Nucleus accumbens (tissue), 56 donors: Measurements from ENCODE around the gene SDF4.

Experiments
- DNase-seq, 56 donors: peaks; one replicate each; lab custom pipeline; 2025; lab: John Stamatoyannopoulos, UW

Gene SDF4

GRCh38 chr1:1242461-1243265, 10.9 kb upstream of the SDF4 start:
- DNase-seq, result no peak

GRCh38 chr1:1241588-1242219, 9.9 kb upstream of the SDF4 start:
- no peak for DNase-seq

DNA sequence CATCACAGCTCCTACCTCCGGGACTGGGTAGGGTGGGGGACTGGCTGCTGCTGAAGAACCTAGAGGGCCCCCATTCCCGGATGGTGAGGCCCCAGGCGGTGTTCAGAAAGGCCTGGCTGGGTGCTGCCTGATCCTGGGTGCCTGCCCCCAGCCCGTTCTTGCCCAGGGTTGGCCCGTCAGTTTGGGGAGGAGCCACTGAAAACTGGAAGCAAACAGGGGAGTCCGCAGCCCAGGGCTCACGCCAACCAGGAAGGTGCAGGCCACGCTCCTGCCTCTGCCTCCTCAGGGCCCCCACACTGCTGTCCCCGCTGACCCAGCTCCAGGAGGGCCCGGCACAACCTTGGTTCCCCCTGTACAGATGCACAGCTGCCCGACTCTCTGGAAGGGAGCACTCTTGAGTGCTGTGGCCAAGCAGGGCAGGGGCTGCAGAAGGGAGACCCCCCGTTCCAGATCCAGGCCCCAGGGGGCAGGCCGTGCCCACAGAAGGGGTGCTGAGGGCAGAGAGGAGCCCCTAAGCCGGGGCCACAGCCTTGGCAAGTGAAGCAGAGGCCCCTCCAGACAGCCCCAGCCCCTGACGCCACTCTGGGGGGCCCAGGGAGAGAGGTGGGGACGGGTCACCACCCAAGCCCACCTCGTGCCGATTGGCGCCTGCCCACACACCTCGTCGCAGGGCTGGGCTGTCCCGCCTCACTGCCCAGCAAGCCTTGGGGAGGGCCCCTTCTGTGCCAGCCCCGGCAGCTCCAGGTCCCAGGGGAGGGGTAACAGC, 9.2 kb upstream of the SDF4 start:
- no peak for DNase-seq

DNA sequence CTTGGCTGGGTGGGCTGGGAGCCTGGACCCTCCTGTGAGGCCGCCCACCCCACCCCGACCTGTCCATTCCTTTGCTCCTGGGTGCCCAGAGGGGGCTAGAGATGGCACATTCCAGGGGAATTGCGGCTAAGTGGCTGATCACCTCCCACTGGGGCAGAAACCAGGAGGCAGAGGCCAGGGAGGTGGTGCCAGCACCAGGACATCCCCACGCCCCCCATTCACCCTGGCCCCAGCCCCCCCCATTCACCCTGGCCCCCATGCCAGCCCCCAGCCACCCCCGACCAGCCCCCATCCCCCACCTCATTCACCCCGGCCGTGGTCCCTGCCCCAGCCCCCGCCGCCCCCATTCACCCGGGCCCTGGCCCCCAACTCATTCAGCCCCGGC, 8.5 kb upstream of the SDF4 start:
- DNase-seq, result no peak

DNA sequence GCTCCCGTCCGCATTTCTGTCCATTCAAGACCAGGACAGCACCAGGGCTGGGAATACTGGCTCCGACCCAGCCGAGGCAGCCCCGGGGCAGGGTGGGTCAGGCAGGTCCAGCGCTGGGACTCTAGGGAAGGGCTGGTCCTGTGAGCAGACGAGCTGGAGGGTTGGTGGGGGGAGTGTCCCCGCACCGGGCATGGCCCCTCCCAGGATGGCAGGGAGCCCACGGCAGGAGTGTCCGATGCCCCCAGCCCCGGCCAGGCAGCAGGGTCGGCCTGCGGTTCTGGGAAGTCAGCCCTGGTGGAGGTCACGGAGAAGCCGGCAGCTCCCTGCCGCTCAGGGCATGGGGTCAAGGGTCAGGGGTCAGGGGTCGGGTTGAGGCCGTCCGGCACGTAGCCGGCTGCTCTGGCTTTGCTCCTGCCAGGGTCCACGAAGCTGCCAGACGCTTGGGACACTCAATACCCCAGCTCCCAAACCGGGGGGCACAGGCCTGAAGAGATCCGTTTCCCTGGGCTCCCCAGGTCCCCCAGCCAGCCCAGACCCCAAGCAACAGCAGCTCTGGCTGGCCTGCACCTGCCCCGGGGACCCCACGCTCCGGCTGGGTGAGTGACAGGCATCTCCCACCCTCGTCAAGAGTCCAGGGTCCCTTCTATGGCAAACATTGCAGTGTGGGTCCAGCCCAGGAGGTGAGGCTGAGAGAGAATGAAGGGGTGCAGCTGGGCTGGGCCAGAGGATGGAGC, 8.0 kb upstream of the SDF4 start:
- no peak for DNase-seq

DNA sequence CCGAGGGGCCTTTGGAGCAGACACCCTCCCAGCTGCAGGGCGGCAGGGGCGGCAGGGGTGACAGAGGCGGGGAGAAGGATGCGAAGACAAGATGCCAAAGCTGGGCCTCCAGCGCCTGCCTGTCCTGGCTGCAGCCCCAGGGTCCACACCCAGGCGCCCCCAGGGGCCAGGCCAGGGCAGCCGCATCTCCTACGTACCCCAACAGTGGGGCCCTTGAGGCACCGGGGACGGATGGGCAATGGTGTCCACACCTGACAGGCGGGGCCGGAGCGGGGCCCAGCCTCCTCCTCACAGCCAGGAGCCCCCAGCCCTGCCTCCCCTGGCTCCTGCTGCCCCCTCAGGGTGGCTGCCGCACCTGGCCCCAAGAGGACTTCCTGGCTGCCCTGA, 7.4 kb upstream of the SDF4 start:
- no peak for DNase-seq

DNA sequence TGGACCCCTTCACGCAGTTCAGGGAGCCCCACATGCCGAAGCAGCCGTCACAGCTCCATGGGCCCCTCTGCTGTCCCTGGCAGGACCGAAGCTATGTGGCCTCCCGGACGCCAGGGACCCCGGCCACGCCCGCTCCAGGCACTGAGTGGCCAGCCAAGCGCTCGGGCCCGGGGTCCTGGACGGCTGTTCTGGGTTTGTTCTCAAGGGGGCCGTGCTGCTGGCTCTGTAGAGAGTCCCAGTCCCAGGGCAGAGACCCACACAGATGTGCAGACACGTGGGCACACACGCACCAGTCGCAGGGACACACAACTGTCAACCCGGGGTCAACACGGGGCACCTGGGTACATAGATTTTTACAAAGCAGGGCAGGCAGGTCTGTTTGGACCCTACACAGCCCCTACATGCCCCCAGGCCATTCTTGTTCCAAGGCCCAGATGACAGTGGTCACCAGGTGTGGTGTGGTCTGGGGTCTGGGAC, 6.9 kb upstream of the SDF4 start:
- no peak for DNase-seq

DNA sequence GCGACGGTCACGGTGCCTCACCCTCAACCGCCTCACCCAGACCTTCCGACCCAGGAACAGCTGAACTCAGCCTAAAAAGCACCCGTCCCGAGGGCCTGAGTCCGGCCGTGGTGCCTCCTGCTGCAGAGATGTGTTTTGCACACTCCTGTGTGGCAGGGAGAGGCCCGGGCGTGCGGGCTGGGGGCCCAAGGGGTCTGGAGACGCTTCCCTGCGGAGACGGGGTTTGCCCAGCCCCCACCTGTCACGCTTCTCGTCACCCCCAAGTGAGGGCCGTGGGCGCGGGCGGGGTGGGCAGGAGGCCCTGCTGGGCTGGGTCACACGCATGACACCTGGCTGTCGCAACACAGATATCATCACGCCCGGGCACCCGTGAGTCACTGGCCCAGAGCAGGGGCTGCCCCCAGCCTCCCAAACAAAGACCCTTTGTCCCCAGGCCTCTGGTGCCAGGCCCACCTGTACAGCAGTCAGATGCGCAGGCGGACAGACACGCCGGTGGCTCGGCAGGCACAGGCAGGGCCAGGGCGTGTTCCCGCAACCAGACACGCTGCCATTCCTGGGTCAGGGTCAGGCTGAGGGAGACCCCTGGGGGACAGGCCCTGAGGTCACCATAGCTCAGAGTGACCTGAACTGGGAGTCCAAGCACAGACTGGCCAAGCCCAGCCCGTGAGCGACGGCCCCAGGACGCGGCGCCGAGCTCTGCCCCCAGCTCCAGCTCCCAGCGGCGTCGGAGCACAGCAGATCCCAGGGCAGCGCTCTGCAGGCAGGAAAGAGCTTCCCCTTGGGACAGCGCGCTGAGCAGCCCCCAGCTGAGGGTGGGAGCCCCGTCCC, 6.3 kb upstream of the SDF4 start:
- peak in 1 of 56 donors; percentile 23 for DNase-seq

DNA sequence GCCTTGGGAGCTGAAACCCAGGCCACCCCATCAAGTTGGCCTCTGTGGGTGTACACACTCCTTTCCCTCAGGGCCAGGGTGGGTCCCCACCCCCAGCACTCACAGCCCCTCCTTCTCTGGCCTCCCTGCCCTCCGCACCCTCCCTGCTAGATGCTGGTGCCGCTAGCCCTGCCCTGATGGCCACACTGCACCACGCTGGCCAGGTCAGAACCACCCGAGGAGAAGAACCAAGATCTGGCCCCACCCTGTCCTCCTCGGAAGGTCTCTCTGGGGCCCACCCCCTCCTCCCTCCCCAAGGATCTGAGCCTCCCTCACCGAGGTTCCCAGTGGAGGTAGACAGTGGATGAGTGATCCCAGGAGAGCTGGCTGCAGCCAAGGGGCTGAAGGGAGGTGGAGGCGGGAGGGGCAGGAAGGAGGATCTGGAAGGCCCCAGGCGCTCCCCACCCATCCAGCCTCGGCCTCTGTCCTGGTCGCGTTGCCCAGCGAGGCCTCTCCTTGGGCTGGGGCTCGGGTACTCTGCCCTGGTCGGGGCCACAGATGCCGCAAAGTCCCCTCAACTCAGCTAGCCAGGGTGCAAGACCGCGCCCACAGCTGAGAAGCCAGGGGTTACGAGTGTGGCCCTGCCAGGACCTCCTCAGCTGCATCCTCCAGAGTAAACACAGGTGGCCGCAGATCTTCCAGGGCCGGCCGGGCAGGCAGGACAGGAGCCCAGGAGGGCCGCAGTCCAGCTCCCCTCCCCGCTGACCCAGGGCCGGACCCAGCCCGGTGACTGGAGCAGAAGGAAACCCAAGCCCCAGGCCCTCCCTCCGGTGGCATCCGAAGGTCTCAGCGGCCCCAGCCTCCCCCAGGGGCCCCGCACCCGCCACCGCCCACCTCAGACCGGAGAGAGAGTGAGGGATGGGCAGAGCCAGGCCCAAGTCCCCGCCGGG, 5.4 kb upstream of the SDF4 start:
- no peak for DNase-seq

DNA sequence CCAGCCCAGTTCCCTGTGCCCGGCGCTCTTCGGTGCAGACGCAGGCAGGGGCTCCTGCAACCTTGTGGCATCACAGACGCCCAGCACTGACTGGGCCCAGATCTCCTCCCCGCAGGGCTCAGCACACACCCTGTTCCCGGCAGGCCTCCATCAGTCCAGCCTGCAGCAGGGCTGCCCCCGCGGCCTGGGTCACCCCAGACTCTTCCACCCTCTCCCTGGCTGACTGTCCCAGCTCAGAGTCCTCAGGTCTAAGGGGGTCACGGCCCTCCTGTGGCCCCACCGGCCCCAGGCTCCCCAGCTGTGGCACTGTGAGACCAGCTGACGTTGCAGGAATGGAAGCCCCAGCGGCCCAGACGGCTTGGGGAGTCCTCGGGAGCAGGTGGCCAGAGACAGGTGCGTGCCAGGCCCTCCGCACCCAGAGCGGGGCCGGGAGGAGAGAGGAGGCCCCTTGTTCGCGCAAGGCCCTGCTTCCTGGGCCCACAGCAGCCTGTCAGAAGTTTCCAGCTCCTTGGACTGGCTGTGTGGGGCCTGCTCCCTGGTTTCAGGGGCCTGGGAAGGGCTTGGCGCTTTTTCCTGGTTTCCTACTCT, 4.5 kb upstream of the SDF4 start:
- DNase-seq, result no peak

DNA sequence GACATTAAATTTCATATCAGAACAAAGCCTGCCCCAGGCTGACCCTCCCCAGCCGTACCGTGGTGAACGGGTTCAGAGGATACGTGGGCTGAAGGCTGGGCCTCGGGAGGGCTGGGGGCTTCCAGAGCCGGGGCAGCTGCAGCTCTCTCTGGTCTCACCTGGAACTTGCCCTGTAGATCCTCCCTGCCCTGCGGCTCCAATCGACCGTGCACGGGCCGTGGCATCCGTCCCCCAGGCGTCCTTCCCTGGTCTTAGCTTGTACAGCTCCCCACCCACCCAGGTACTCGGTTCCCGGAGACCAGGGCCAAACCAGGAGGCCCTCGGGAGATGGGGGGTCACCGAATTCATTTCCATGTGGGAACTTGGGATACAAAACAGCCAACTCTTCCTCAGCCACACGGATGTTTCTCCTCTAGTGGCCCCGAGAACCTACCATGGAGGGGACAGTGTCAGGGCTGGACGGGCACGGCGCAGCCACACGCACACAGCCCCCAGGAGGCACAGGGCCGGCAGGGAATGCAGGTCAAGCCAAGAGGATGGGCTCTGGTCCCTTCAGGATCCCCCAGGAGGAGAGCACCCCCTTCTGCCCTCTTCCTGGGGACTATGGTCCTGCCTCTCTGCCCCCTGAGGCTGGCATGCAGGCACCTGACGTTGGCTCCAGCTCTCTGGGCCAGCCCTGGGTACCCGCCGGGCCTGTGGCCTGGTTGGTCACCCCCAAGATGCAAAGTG, 3.4 kb upstream of the SDF4 start:
- DNase-seq, result no peak

DNA sequence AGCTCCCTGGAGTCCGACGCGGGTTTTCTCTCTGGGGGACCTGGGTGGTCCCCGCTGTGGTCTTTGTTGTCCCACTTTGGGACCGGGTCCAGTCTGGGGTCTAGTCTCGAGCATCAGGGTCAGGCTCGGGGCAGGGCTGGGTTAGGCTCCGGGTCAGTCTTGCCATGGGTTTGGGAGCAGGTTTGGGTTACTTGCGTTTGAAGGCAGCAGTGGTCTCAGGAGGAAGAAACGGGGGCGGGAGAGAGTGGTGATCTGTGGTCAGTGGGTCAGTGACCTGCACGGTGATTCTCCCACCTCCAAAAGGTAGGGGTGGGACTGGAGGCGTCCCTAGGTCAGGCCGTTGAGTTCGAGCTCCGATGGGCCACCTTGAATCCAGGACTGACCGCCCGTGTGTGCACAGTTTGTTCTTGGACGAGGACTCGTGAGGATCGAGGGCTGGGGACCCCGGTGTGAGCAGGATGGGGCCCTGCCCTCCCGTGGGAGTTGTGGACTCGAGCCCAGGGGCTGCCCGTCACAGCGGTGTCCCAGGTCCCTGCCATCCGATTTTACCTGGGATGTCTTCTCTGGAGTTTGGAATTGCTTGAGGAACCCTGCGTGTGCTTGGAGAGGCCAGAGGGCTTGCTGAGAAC, 2.5 kb upstream of the SDF4 start:
- DNase-seq, result no peak

DNA sequence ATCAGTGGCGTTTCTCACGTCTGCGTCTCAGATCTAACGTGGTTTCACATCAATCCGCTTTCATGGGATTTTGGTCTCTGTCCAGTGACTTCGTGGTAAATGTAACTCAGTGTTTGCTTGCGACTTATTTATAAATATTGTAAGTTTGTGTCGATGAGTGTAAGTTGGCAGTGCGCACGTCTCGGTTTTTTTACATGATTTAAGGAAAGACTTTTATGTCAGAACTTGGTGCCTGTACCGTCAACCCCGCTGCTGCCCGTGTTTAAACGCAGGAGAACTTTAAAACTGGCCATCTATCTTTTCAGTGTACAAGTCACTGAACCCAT, 1.7 kb upstream of the SDF4 start:
- no peak for DNase-seq

DNA sequence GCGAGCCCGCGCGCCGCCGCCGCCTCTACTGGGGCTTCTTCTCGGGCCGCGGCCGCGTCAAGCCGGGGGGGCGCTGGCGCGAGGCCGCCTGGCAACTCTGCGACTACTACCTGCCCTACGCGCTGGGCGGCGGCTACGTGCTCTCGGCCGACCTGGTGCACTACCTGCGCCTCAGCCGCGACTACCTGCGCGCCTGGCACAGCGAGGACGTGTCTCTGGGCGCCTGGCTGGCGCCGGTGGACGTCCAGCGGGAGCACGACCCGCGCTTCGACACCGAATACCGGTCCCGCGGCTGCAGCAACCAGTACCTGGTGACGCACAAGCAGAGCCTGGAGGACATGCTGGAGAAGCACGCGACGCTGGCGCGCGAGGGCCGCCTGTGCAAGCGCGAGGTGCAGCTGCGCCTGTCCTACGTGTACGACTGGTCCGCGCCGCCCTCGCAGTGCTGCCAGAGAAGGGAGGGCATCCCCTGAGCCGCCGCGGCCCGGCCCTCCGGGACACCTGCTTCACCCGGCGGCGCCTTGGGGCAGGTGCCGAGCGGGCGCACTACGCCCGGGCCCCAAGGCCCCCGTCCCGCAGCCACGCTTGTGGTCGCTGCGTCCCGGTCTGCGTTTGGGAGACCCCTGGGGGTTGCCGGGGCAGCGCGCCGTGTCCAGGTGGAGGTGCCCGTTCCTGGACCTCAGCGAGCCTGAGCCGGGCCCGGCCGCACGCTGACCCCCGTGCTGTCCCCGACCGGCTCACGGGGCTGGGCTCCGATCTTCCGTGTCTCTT, 1.2 kb upstream of the SDF4 start:
- peak in 1 of 56 donors; percentile 47 for DNase-seq

GRCh38 chr1:1232208-1232795, 501 bp upstream of the SDF4 start, which contains the start of gene B3GALT6:
TSS of gene B3GALT6 (plus strand) at chr1:1232237. CDS start at chr1:1232279, 42 bp downstream.
- DNase-seq, result peak in 9 of 56 donors; percentile 20 to 70 (median 43)
